ENCODE measurements around the gene C17orf100. TPM values are rescaled to one million over a fixed set of nuclear protein-coding genes. Genes with fewer than 3 reads are reported as not detected.

C17orf100 gene
- polyA plus RNA-seq, 1 donor (not counting 4 experiments of a cell fraction or from before 2014, with no cell fraction given) = 0.49 TPM

DNA sequence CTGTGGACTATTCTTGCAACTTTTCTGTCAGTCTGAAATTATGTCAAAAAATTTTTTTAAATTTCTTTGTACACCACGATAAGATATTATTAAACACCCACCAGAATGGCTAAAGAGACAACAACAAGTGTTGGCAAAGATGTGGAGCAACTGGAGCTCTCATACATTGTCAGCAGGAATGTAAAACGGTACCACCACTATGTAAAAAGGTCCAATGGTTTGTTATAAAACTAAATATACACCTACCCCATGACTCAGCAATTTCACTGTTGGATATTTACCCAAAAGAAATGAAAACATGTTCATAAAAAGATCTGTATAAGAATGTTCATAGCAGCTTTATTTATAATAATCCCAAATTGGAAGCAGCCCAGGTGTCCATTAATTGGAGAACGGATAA is 18.3 kb upstream of the C17orf100 start:
- Histone ChIP-seq H3K4me1 (ENCODE audit: control insufficient read depth, extremely low read depth, insufficient read depth, low read length) (peaks cover 7% of the 10 kb centered on the region), H3K9me1 (ENCODE audit: control insufficient read depth, extremely low read depth, insufficient read depth, low read length) (peaks cover 3% of the 10 kb centered on the region), H3K27me3 (ENCODE audit: control insufficient read depth, extremely low read depth, insufficient read depth, low read length) (no peaks in the 10 kb centered on the region), H3K27ac (ENCODE audit: control insufficient read depth, insufficient read depth, low read length) (no peak overlapping the region), H3K9ac (ENCODE audit: control insufficient read depth, extremely low read depth, insufficient read depth, low read length) (no peak overlapping the region), H3K4me2 (ENCODE audit: control insufficient read depth, extremely low read depth, insufficient read depth, low read depth, low read length) (no peak overlapping the region), H3K36me3 (ENCODE audit: control insufficient read depth in 2 of 2, extremely low read depth in 1 of 2, insufficient read depth in 2 of 2, low read length in 2 of 2) (peaks cover 11 to 17% of the 10 kb centered on the region in 2 experiments), H3K79me2 (ENCODE audit: control insufficient read depth, insufficient read depth, low read length) (peaks cover 31% of the 10 kb centered on the region), H4K20me1 (ENCODE audit: control insufficient read depth, extremely low read depth, insufficient read depth, low read length) (no peaks in the 10 kb centered on the region), H3K4me3 (ENCODE audit: control insufficient read depth in 2 of 3, extremely low read depth in 1 of 3, insufficient read depth in 2 of 3, low read depth in 1 of 3, low read length in 3 of 3) (no peak overlapping the region), H3K9me3 (ENCODE audit: control insufficient read depth, low read depth, low read length) (no peaks in the 10 kb centered on the region), H2AFZ (ENCODE audit: control insufficient read depth, low read length) (no peak overlapping the region)
- DNase-seq (ENCODE audit: low read depth, low spot score) = no peak
- dilution Hi-C loops (cut with MboI; ENCODE audit: extremely low pct_ligation_motif_present, low sequenced_read_pairs) = no loop called here
- TF ChIP-seq, protein P1, sequence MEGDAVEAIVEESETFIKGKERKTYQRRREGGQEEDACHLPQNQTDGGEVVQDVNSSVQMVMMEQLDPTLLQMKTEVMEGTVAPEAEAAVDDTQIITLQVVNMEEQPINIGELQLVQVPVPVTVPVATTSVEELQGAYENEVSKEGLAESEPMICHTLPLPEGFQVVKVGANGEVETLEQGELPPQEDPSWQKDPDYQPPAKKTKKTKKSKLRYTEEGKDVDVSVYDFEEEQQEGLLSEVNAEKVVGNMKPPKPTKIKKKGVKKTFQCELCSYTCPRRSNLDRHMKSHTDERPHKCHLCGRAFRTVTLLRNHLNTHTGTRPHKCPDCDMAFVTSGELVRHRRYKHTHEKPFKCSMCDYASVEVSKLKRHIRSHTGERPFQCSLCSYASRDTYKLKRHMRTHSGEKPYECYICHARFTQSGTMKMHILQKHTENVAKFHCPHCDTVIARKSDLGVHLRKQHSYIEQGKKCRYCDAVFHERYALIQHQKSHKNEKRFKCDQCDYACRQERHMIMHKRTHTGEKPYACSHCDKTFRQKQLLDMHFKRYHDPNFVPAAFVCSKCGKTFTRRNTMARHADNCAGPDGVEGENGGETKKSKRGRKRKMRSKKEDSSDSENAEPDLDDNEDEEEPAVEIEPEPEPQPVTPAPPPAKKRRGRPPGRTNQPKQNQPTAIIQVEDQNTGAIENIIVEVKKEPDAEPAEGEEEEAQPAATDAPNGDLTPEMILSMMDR (optimal IDR thresholded peaks at IDR 0.05 in 1 of 3, IDR thresholded peaks at IDR 0.05 in 1 of 3, conservative IDR thresholded peaks at IDR 0.05 in 1 of 3; ENCODE audit: extremely low read depth in 1 of 3, insufficient read depth in 2 of 3, low read length in 3 of 3) = no peak
- TF ChIP-seq EZH2 (IDR thresholded peaks at IDR 0.05; ENCODE audit: low read length) = no peak
- no peak for FAIRE-seq

DNA sequence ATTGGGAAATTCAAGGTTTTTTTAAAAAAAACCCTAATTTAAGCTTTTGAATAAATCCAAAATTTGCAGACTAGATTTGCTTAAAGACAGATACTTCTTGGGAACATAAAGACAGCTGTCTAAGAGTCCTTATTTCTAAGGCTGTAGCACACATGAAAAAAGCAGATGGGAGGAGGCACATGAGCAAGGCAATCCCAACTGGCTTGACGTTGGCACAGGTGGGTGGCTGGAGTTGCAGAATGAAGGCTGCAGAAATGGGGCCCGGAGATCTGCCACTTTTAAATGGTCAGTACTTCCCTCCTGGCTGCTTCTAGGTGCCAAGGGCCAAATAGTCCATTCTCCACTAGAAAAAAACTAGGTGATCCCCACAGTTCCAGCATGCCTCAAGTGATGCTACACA is 15.5 kb upstream of the C17orf100 start:
- FAIRE-seq = no peak
- peaks cover 47% of the 10 kb centered on the region for H3K79me2 ChIP-seq (ENCODE audit: control insufficient read depth, insufficient read depth, low read length)
- dilution Hi-C loops (cut with MboI; ENCODE audit: extremely low pct_ligation_motif_present, low sequenced_read_pairs) = no loop called here

More for the DNA sequence above, 15.5 kb upstream of the C17orf100 start:
- Histone ChIP-seq H3K27me3 (ENCODE audit: control insufficient read depth, extremely low read depth, insufficient read depth, low read length) (no peaks in the 10 kb centered on the region), H3K36me3 (ENCODE audit: control insufficient read depth in 2 of 2, extremely low read depth in 1 of 2, insufficient read depth in 2 of 2, low read length in 2 of 2) (peaks cover 5 to 17% of the 10 kb centered on the region in 2 experiments), H3K4me3 (ENCODE audit: control insufficient read depth in 2 of 3, extremely low read depth in 1 of 3, insufficient read depth in 2 of 3, low read depth in 1 of 3, low read length in 3 of 3) (no peak overlapping the region), H3K27ac (ENCODE audit: control insufficient read depth, insufficient read depth, low read length) (no peak overlapping the region), H3K4me1 (ENCODE audit: control insufficient read depth, extremely low read depth, insufficient read depth, low read length) (peaks cover 14% of the 10 kb centered on the region), H3K4me2 (ENCODE audit: control insufficient read depth, extremely low read depth, insufficient read depth, low read depth, low read length) (no peak overlapping the region), H3K9me3 (ENCODE audit: control insufficient read depth, low read depth, low read length) (no peaks in the 10 kb centered on the region), H2AFZ (ENCODE audit: control insufficient read depth, low read length) (no peak overlapping the region), H4K20me1 (ENCODE audit: control insufficient read depth, extremely low read depth, insufficient read depth, low read length) (no peaks in the 10 kb centered on the region), H3K9ac (ENCODE audit: control insufficient read depth, extremely low read depth, insufficient read depth, low read length) (no peak overlapping the region), H3K9me1 (ENCODE audit: control insufficient read depth, extremely low read depth, insufficient read depth, low read length) (peaks cover 3% of the 10 kb centered on the region)
- no peak for DNase-seq (ENCODE audit: low read depth, low spot score)
- TF ChIP-seq, protein P1 (optimal IDR thresholded peaks at IDR 0.05 in 1 of 3, IDR thresholded peaks at IDR 0.05 in 1 of 3, conservative IDR thresholded peaks at IDR 0.05 in 1 of 3; ENCODE audit: extremely low read depth in 1 of 3, insufficient read depth in 2 of 3, low read length in 3 of 3) = no peak

Measured in keratinocyte (primary cell).